Neural cell (in vitro differentiated cells): Measurements from ENCODE around the gene ARSB.

Source experiments
- EP300 ChIP-seq: fragments of 450-650 bp; conservative IDR thresholded peaks from 2 replicates; pipeline ENCODE4 v1.6.1; 2014; ENCODE audit warnings: antibody characterized with exemption, mild to moderate bottlenecking, moderate library complexity; ENCODE audit not compliant: poor library complexity, severe bottlenecking
- EZH2 ChIP-seq: fragments of 200-600, 300-800 bp; shearing (Covaris generic), sonication (generic); IDR thresholded peaks from 2 replicates; pipeline ENCODE4 v1.6.1; 2014; ENCODE audit warnings: antibody characterized with exemption, low read length, borderline replicate concordance, mild to moderate bottlenecking; ENCODE audit not compliant: insufficient read depth, poor library complexity, severe bottlenecking
- MXI1 ChIP-seq: fragments of 450-650 bp; conservative IDR thresholded peaks from 2 replicates; pipeline ENCODE4 v1.6.1; 2014; ENCODE audit warnings: antibody characterized with exemption, mild to moderate bottlenecking; ENCODE audit not compliant: poor library complexity, severe bottlenecking
- POLR2AphosphoS5 ChIP-seq: IDR thresholded peaks from 2 replicates; pipeline ENCODE4 v1.6.1; 2012
- RAD21 ChIP-seq: fragments of 450-650 bp; conservative IDR thresholded peaks from 2 replicates; pipeline ENCODE4 v1.6.1; 2014; ENCODE audit warnings: antibody characterized with exemption, mild to moderate bottlenecking, moderate library complexity
- REST ChIP-seq: IDR thresholded peaks from 2 replicates; pipeline ENCODE4 v1.6.1; 2012; ENCODE audit warnings: borderline replicate concordance
- TF ChIP-seq, protein P1 (sequence below): fragments of 450-650 bp; IDR thresholded peaks from 2 replicates; pipeline ENCODE4 v1.5.1; 2014; ENCODE audit warnings: antibody characterized with exemption, mild to moderate bottlenecking, moderate library complexity; ENCODE audit not compliant: poor library complexity, severe bottlenecking

GRCh38 chr5:78985725-78986223, 664 bp upstream of the ARSB start:
- TF ChIP-seq, protein P1, sequence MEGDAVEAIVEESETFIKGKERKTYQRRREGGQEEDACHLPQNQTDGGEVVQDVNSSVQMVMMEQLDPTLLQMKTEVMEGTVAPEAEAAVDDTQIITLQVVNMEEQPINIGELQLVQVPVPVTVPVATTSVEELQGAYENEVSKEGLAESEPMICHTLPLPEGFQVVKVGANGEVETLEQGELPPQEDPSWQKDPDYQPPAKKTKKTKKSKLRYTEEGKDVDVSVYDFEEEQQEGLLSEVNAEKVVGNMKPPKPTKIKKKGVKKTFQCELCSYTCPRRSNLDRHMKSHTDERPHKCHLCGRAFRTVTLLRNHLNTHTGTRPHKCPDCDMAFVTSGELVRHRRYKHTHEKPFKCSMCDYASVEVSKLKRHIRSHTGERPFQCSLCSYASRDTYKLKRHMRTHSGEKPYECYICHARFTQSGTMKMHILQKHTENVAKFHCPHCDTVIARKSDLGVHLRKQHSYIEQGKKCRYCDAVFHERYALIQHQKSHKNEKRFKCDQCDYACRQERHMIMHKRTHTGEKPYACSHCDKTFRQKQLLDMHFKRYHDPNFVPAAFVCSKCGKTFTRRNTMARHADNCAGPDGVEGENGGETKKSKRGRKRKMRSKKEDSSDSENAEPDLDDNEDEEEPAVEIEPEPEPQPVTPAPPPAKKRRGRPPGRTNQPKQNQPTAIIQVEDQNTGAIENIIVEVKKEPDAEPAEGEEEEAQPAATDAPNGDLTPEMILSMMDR = no peak
- TF ChIP-seq POLR2AphosphoS5 (no peak), REST (no peak), MXI1 (no peak), EZH2 (no peak), EP300 (no peak), RAD21 (no peak)
